ENCODE measurements around the gene DERL3.

- TF ChIP-seq CTCF (IDR thresholded peaks at IDR 0.05), result no peak
- no peak for TF ChIP-seq POLR2A (IDR thresholded peaks at IDR 0.05)
These were observed 3.9 kb downstream of the DERL3 start for GRCh38 chr22:23834793-23835483.

Measured in heart left ventricle (tissue), 13 donors.